Glomerular visceral epithelial cell (primary cell): ENCODE measurements around the gene MACROD1.

Source experiments
- DNase-seq: peaks from one replicate; pipeline ENCODE4 v3.0.0-alpha.2; 2016; ENCODE audit errors: extremely low spot score

The MACROD1 gene

GRCh38 chr11:63961608-63962412, 204.1 kb downstream of the MACROD1 start:
- DNase-seq, result no peak

GRCh38 chr11:63958008-63958407, 207.9 kb downstream of the MACROD1 start:
- DNase-seq, result no peak

GRCh38 chr11:63952570-63952969, 213.3 kb downstream of the MACROD1 start:
- no peak for DNase-seq

- no peak for DNase-seq
Observed at GRCh38 chr11:63951779-63952536, 214.0 kb downstream of the MACROD1 start.
